Activated T-cell treated with anti-CD3 and anti-CD28 coated beads for 4 hours (primary cell): ENCODE results near the gene RPS8.
"Not testable (repeated sequence)": the region's sequence is repeated elsewhere in the genome, so short reads cannot be mapped to it uniquely, and the experiment has no call there.

Experiments used
- DNase-seq: peaks from one replicate; pipeline ENCODE4 v3.0.0-alpha.2; 2020

Gene RPS8

DNA sequence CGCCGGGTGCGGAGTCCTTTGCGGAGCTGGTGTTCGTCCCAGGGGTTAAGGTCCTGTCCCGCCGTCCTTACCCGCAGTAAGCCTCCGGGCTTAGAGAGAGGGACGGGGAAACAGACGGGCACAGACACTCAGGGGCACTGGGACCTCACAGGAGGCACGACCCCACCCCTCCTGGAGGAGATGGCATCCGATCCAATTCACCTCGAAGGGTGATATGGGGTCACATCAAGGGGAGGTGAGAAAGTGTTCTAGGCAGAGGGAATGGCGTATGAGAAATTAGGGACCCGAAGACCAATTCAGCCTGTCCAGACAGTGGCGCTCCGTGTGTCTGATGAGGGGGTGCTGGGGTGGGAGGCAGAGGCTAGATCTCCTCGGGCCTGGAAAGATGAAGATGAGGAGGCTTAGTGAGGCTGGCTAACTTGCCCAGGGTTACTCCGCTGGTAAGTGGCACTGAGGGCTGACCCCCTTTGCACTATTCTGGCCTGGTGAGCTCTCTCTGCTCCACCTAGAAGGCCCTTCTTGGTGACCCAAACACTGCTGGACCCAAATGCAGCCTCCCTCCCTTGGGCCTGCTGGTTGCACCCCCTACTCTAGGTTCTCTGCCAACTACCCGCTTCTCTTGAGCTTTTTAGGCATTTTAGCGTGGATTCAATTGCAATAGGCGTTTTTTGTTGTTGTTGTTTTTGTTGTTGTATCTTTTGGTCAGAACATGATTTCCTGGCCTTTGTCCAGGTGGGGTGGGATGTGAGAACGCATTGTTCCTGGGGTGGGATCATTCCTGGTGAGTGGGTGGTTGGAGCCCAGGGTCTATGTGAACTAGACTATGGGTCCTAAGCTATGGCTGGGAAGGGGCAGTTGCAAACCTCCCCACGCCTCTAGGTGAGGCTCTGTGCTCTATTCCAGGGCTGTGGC lies 45.2 kb downstream of the RPS8 start:
- DNase-seq: no peak

DNA sequence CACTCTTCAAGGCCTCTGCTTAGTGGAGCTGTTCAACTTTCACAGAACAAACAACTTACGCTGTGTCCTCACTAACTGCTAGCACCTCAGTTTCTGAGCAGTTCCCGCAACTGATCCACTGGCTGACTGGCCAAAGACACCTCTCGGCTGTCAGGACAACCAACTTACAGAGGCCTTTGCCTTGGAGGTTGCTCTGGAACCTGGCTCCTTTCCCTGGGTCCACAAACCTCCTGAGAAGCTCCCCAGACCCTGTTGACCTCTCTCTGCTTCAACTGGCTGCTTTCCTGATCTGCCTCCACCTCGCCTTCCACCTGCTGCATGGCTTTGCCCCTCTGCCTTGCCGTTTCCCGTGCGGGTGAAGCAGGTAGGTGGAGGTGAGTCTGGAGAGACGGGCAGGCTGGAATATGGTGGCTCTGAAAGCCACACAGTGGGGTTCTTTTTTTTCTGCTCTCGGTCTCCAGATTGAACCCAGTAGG lies 45.9 kb downstream of the RPS8 start:
- no peak for DNase-seq

DNA sequence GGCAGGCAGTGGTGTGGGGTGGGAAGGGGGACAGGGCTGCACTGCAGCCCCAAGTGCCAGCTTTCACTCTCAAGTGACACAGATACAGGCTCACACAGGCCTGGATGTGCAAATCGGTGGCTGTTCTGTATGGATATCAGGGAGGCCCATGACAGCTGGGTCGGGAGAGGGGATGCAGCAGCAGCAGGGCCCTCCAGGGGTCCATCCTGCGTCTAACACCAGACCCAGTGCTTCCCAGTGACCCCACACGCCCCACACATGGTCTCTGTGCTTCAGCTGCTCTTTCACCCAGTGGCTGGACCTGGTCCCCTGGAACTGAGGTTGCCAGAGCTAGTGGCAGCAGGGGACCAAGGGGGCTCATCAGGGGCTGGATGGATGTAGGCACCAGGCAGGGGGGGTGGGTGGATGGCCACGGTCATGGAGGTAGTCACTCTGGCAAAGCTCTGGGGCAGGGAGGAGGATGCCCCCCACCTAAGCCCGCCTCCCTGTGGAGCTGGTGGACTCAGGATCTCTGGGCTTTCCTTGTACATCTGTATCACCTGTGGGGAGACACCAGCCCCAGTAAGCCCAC lies 46.9 kb downstream of the RPS8 start:
- DNase-seq: no peak

DNA sequence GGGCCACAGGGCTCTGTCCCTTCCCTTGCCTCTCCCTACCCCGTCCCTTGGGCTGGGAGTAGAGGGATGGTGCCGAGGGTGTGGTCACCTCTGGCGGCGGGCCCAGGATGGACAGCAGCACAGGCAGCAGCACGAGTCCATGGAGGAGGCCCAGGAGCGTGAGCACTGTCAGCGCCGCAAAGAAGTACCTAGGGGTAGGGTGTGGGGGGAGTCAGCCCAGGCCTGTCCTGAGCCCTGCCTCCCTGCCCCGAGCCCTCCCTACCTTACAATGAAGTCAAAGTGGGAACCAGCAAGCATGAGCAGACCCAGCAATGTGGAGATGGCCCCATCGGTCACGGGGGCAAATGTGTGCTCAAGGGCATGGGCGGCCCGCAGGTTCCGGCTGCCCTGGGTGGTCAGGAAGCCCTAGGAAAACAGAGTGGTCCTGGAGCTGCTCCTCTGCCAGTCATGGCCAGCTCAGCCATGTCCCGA lies 47.7 kb downstream of the RPS8 start:
- no peak for DNase-seq

DNA sequence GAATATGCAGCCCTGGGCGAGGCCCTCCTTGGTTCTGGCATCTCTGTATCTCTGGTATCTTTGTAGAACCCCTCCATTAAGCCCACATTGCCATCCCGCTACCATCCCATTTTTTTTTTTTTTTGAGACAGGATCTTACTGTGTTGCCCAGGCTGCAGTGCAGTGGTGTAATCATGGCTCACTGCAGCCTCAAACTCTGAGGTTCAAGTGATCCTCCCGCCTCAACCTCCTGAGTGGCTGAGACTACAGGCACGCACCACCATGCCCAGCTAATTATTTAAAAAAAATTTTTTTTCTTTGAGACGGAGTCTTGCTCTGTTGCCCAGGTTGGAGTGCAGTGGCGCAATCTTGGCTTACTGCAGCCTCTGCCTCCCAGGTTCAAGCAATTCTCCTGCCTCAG lies 49.1 kb downstream of the RPS8 start:
- DNase-seq: not testable (repeated sequence)

DNA sequence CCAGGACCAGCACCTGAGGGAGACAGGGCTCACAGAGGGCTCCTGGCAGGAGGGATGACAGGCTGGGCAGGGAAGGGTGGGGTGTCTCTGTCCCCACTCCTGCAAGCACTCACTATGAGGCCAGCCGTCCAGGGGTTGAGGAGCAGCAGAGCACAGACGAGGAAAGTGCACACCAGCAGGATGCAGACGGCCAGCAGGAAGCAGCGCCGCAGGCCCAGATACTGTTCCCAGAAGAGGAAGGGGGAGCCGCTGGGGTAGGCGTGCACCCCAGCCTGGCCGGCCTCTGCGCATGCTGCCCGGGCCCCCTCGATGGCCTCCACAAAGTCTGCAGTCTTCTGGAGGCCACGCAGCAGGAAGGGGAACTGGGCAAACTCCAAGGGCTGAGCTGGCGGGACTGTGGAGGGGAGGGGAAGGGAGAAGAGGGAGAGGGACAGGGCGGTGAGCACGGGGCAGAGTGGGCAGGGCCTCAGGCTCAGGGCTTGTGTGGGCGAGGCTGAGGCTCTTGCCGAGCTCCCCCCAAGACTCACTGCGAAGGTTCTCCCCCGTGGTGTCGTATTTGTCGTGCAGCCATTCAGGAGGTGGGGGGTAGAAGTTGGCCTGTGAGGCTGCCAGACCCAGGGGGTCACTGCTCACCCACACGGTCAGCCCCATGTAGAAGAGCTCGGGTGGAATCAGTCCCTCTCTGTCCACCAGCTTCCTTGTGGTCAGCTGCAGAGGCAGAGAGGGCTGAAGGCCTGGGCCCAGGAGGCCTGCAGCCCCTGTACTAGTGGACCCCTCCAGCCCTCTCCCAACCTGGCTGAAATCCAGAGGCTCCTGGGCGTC lies 51.2 kb downstream of the RPS8 start:
- DNase-seq: no peak

DNA sequence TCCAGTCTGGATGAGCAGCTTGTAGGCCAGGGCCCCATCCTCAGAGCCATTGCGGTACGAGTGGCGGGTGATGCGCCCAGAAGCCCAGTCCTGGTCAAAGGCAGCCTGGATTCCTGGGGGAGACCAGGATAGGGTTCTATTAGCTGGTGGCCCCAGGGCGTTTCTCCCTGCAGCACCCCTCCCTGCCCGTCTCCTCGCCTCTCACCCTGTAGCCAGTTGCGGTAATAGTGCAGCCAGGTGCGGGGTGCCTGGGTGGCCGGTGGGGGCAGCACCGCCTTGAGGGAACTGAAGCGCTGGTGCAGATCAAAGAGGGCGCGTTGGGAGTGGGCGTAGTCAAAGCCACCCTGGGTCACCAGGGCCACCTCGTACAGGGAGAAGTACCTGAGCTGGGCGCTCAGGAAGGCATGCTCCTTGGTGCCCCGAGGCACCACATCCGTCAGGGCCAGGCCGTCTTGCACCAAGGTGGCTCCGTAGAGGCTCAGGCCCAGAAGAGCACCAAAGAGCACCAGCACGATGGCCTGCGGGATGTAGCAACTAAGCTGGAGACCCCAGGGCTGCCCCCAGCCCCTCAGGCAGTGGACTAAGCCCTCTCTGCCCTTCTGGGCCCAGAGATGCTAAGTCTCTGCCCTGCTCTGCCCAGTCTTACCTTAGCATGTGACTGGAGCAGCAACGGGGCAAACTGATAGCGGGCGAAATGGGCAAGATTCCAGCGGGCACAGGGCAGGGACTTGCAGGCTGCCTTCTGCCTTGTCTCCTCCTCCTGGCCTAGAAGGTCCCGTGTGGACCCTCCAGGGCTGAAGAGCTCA lies 52.1 kb downstream of the RPS8 start:
- DNase-seq: no peak

DNA sequence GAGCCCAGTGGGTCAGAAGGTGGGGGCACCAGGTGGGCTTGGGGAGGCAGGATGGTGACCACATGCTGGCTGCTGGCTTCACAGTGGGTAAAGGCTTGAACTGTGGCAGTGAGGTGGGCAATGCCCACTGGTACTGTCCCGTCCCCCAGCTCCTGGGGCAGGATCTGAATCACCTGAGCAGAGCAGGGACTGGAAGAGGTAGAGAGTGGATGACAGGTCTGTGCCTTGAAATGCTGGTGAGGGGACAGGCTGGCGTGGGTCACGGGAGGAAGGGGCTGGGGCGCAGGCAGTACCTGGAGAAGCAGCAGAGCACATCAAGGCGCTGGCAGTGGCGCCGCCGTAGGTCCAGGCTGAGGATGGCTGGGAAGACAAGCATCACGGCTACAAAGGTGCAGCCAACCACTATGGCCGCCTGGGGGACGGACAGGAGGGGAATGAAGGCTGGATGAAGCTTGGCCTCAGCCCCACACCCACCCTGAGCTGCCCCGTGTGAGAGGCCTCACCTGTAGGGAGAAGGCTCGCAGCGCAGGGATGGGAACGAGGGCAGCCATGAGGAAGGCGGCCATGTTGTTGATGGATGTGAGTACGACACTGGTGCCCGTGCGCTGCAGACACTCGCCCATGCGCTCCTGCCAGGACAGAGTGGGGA lies 52.8 kb downstream of the RPS8 start:
- no peak for DNase-seq
